Mesodermal cell (in vitro differentiated cells): ENCODE data around the gene TMEM51.
"Not testable (repeated sequence)": the region's sequence is repeated elsewhere in the genome, so short reads cannot be mapped to it uniquely, and the experiment has no call there.

Experiments used
- H3K27ac ChIP-seq: 2 replicates; pipeline ENCODE4 v1.7.0; 2013; ENCODE audit warnings: mild to moderate bottlenecking, low read depth, low read length, moderate library complexity; ENCODE audit not compliant: severe bottlenecking
- H3K36me3 ChIP-seq: 2 replicates; pipeline ENCODE4 v1.7.1; 2013; ENCODE audit warnings: mild to moderate bottlenecking, low read length, moderate library complexity; ENCODE audit not compliant: control insufficient read depth, insufficient read depth
- H3K4me1 ChIP-seq: one replicate; pipeline ENCODE4 v1.7.1; 2013; ENCODE audit warnings: mild to moderate bottlenecking, low read length; ENCODE audit not compliant: insufficient read depth, control insufficient read depth, poor library complexity, severe bottlenecking
- H3K4me3 ChIP-seq: 2 replicates; pipeline ENCODE4 v1.7.0; 2013; ENCODE audit warnings: low read length, control low read depth, mild to moderate bottlenecking; ENCODE audit not compliant: insufficient read depth, poor library complexity, severe bottlenecking; ENCODE audit errors: extremely low read depth
- H3K9me3 ChIP-seq: 2 replicates; pipeline ENCODE4 v1.7.1; 2013; ENCODE audit warnings: mild to moderate bottlenecking, low read length, moderate library complexity; ENCODE audit not compliant: control insufficient read depth
- WGBS, 2 experiments: methylation state at CpG; one replicate each; pipeline ENCODE4 v1.1.5; 2013; ENCODE audit warnings: missing lambda C conversion rate in 2 of 2; ENCODE audit not compliant: insufficient coverage in 2 of 2; 5-methylcytosine and 5-hydroxymethylcytosine counted together

TMEM51 gene

GRCh38 chr1:15168479-15168878, 14.9 kb downstream of the TMEM51 start:
- 79 to 89% methylated on average over 4 to 5 of the region's 5 CpGs for WGBS, 2 experiments

DNA sequence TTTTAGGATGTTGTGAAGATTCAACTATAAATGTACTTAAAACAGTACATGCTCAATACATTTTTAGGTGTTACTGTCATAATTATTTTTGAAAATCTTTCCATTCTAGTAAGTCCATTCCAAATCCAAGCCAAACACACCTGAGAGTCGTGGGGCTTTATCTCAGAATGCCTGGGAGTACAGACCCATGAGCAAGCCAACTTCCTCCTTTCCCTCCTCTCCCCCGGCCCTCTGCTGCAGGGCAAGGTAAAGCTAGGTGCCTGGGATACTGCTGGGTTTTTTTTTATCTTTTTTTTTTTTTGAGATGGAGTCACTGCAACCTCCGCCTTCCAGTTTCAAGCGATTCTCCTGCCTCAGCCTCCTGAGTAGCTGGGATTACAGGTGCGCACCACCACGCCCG, 16.5 kb downstream of the TMEM51 start:
- Histone ChIP-seq H3K4me3 (no peak overlapping the region), H3K4me1 (no peaks in the 10 kb centered on the region), H3K36me3 (no peaks in the 10 kb centered on the region), H3K27ac (no peak overlapping the region), H3K9me3 (no peaks in the 10 kb centered on the region)
- 94 to 96% methylated on average over 3 to 4 of the region's 7 CpGs for WGBS, 2 experiments

More at GRCh38 chr1:15168479-15168878, 14.9 kb downstream of the TMEM51 start:
- no peaks in the 10 kb centered on the region for H3K9me3 ChIP-seq
- no peak overlapping the region for H3K27ac ChIP-seq
- no peak overlapping the region for H3K4me3 ChIP-seq
- H3K36me3 ChIP-seq, result no peaks in the 10 kb centered on the region
- H3K4me1 ChIP-seq, result no peaks in the 10 kb centered on the region

- H3K4me3 ChIP-seq, result no peak overlapping the region
- no peaks in the 10 kb centered on the region for H3K36me3 ChIP-seq
- H3K4me1 ChIP-seq, result no peaks in the 10 kb centered on the region
- H3K9me3 ChIP-seq, result no peaks in the 10 kb centered on the region
- WGBS, 2 experiments, result 90 to 96% methylated on average over 10 to 14 of the region's 15 CpGs
- H3K27ac ChIP-seq, result no peak overlapping the region
Measured at GRCh38 chr1:15171271-15171908, 17.8 kb downstream of the TMEM51 start.

DNA sequence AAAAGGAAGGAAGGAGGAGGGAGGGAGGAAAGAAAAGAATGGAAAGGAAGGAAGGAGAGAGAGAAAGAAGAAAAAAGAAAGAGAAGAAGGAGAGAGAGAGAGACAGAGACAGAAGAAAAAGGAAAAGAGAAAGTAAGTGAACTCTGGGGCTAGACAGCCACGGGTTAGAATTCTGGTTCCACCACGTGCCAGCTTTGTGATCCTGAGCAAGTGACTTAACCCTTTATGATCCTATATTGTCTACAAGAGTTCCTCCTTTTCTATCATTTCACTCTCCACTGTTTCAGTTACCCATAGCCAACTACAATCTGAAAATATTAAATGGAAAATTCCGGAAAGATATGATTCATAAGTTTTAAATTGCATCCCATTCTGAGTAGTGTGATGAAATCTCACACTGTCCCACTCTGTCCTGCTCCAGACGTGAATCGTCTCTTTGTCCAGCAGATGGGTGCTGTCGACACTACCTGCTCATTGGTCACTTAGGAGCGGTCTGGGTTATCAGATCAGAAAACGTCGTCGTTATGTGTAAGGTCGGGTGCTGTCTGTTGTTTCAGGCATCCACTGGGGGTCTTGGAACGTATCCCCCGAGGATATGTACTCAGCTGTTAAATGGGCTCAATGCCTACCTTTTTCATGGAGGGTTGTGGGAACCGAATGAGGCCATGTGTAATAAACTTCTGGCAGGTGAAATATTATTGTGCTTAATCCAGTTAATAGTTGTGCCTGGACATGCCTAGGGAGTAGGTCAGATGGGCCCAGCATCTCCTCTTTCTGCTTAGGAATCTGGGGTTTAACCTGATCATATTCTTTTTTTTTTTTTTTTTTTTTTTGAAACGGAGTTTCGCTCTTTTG, 19.1 kb downstream of the TMEM51 start:
- Histone ChIP-seq H3K4me1 (peaks cover 11% of the 10 kb centered on the region), H3K36me3 (no peaks in the 10 kb centered on the region), H3K9me3 (no peaks in the 10 kb centered on the region), H3K4me3 (no peak overlapping the region), H3K27ac (no peak overlapping the region)
- 91 to 98% methylated on average over 9 to 12 of the region's 16 CpGs for WGBS, 2 experiments

- no peak overlapping the region for H3K4me3 ChIP-seq
- H3K27ac ChIP-seq, result no peak overlapping the region
- no peaks in the 10 kb centered on the region for H3K9me3 ChIP-seq
- H3K36me3 ChIP-seq, result no peaks in the 10 kb centered on the region
- WGBS, 2 experiments, result 93 to 95% methylated on average over 9 to 10 of the region's 11 CpGs
- H3K4me1 ChIP-seq, result peaks cover 21% of the 10 kb centered on the region
Measured at GRCh38 chr1:15173863-15174614, 20.5 kb downstream of the TMEM51 start.

GRCh38 chr1:15174615-15174983, 21.1 kb downstream of the TMEM51 start:
- H3K4me3 ChIP-seq, result no peak overlapping the region
- no peaks in the 10 kb centered on the region for H3K36me3 ChIP-seq
- H3K27ac ChIP-seq, result no peak overlapping the region
- 90 to 100% methylated on average over 1 to 2 of the region's 3 CpGs for WGBS, 2 experiments
- peaks cover 25% of the 10 kb centered on the region for H3K4me1 ChIP-seq
- no peaks in the 10 kb centered on the region for H3K9me3 ChIP-seq

GRCh38 chr1:15175324-15176094, 22.0 kb downstream of the TMEM51 start:
- H3K4me1 ChIP-seq, result peaks cover 25% of the 10 kb centered on the region
- H3K4me3 ChIP-seq, H3K36me3 ChIP-seq, H3K27ac ChIP-seq, H3K9me3 ChIP-seq: not testable (repeated sequence)
- 88 to 94% methylated on average over 4 of the region's 6 CpGs for WGBS, 2 experiments

DNA sequence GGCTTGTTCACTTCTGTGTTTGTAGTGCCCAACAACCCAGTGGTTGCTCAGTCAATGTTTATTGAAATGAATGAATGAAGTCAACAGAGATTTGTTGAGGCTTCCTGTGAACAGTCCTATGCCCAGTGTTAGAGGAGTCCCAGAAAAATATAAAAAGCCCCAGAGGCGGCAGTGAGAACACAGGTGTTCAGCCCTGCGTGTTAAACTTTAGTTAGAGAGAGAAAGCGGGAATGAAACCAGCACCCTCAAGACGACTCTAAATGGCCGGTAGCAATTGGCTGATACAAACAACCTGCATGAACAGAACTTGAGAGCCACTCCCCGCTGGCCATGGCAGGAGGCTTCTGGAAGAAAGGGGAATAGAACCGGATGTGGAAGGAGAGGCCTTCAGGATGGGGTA, 22.6 kb downstream of the TMEM51 start:
- WGBS, 2 experiments, result 91 to 94% methylated on average over 7 of the region's 7 CpGs

DNA sequence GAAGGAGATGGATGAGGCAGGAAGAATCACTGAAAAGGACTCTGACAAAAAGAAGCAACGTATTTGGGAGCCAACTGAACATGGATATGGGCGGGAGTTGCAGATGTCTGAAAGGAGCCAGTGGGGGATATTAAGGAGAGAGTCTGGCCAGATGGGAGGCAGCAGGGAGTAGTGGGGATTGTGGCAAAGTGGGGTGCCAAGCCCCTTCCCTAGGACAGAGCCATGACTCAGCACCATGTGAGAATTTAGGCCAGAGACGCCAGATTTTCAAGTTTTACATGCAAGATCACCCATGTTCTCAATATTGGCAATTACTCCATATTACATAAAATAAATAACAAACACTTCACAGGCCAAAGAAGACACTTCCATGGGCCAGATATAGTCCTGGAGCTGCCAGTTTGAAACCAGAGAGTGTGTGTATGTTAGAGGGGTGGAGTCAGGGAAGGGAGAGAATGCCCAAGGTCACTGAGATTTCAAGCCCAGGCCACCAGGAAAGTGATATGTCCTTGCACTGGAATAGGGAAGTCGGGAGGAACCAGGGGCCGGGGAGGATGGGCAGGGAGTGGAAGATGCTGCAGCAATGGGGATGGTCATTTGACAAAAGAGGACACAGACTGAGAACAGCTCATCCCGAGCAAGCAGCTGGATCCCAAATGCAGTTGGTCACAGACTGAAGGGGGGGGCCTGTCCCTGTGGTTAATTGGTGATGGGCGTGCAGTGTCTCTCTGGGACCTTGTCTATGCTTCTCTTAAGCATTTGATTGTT, 23.5 kb downstream of the TMEM51 start:
- no peaks in the 10 kb centered on the region for H3K36me3 ChIP-seq
- H3K27ac ChIP-seq, result peak overlapping the region; percentile 31
- peaks cover 25% of the 10 kb centered on the region for H3K4me1 ChIP-seq
- H3K9me3 ChIP-seq, result no peaks in the 10 kb centered on the region
- WGBS, 2 experiments, result 75 to 82% methylated on average over 7 of the region's 7 CpGs
- H3K4me3 ChIP-seq, result no peak overlapping the region

More for the DNA sequence above, 22.6 kb downstream of the TMEM51 start:
- H3K9me3 ChIP-seq, result no peaks in the 10 kb centered on the region
- no peak overlapping the region for H3K4me3 ChIP-seq
- H3K4me1 ChIP-seq, result peaks cover 25% of the 10 kb centered on the region
- H3K27ac ChIP-seq, result no peak overlapping the region
- no peaks in the 10 kb centered on the region for H3K36me3 ChIP-seq
